Naive thymus-derived CD4-positive, alpha-beta T cell (primary cell): ENCODE measurements around the gene PRKAR1A. TPM values are rescaled to one million over a fixed set of nuclear protein-coding genes. Genes with fewer than 3 reads are reported as not detected.
A peak's percentile ranks its signal among the peaks of the same experiment; 100 is the strongest.

ENCODE experiments used
- ATAC-seq: fragments of 150-1000 bp; cut with Tn5 transposase; 2 replicates; pipeline ENCODE4 v1.10.0; 2021; ENCODE audit warnings: mild to moderate bottlenecking, moderate library complexity
- CTCF ChIA-PET: fragments of 350-600 bp; sonication (Branson Sonifier 250); formaldehyde crosslinking; loops from one replicate; lab custom pipeline; 2021; ENCODE audit warnings: antibody characterized with exemption; lab: Charles Lee
- POLR2A ChIA-PET: fragments of 350-600 bp; sonication (Branson Sonifier 250); formaldehyde crosslinking; loops from one replicate; lab custom pipeline; 2021; ENCODE audit warnings: antibody characterized with exemption, inconsistent platforms; lab: Charles Lee
- DNase-seq, 9 donors: peaks; one replicate each; pipeline versions ENCODE4 v3.0.0 to v3.0.0-alpha.2; 2020 to 2022; ENCODE audit warnings: mixed read lengths in 1 of 9
- H3K27ac ChIP-seq: one replicate; pipeline ENCODE4 v1.7.0; 2013; ENCODE audit warnings: mild to moderate bottlenecking, low read depth, low read length, moderate library complexity
- H3K27me3 ChIP-seq, 2 donors: one replicate each; pipeline ENCODE4 v1.7.0; 2013; ENCODE audit warnings: low read length in 2 of 2, mild to moderate bottlenecking in 2 of 2, moderate library complexity in 2 of 2; ENCODE audit not compliant: control insufficient read depth in 2 of 2, insufficient read depth in 2 of 2
- H3K36me3 ChIP-seq, 3 experiments: 1 replicate in 2 of 3; 2 replicates in 1 of 3; pipeline ENCODE4 v1.7.0; 2013; ENCODE audit warnings: low read length in 3 of 3, mild to moderate bottlenecking in 3 of 3, moderate library complexity in 1 of 3; ENCODE audit not compliant: insufficient read depth in 3 of 3, control insufficient read depth in 2 of 3
- H3K4me1 ChIP-seq, 2 donors: one replicate each; pipeline ENCODE4 v1.7.0; 2013; ENCODE audit warnings: low read length in 2 of 2, mild to moderate bottlenecking in 2 of 2, moderate library complexity in 1 of 2; ENCODE audit not compliant: control insufficient read depth in 2 of 2, insufficient read depth in 2 of 2
- H3K4me3 ChIP-seq: 2 replicates; pipeline ENCODE4 v1.7.0; 2013; ENCODE audit warnings: mild to moderate bottlenecking, low read length
- H3K9me3 ChIP-seq, 3 experiments: 1 replicate in 2 of 3; 2 replicates in 1 of 3; pipeline ENCODE4 v1.7.0; 2013; ENCODE audit warnings: low read length in 3 of 3; ENCODE audit not compliant: control insufficient read depth in 2 of 3
- H3K27ac Mint-ChIP-seq, 9 donors: one replicate each; pipeline ENCODE4 v1.8.0; 2020 to 2022; ENCODE audit warnings: mixed read lengths in 9 of 9, mild to moderate bottlenecking in 8 of 9, moderate library complexity in 5 of 9, inconsistent platforms in 2 of 9
- H3K27me3 Mint-ChIP-seq, 5 donors: one replicate each; pipeline ENCODE4 v1.8.0; 2021 to 2022; ENCODE audit warnings: mixed read lengths in 5 of 5, mild to moderate bottlenecking in 1 of 5
- H3K36me3 Mint-ChIP-seq, 5 donors: one replicate each; pipeline ENCODE4 v1.8.0; 2020 to 2022; ENCODE audit warnings: mixed read lengths in 5 of 5, mild to moderate bottlenecking in 3 of 5, inconsistent platforms in 1 of 5
- H3K4me1 Mint-ChIP-seq, 7 donors: one replicate each; pipeline ENCODE4 v1.8.0; 2020 to 2022; ENCODE audit warnings: mixed read lengths in 7 of 7, mild to moderate bottlenecking in 3 of 7, inconsistent platforms in 1 of 7
- H3K4me3 Mint-ChIP-seq, 10 donors: one replicate each; pipeline ENCODE4 v1.8.0; 2020 to 2022; ENCODE audit warnings: mild to moderate bottlenecking in 10 of 10, mixed read lengths in 10 of 10, moderate library complexity in 6 of 10, inconsistent platforms in 2 of 10
- H3K9me3 Mint-ChIP-seq, 11 donors: one replicate each; pipeline ENCODE4 v1.8.0; 2020 to 2022; ENCODE audit warnings: mixed read lengths in 11 of 11, mild to moderate bottlenecking in 4 of 11, inconsistent platforms in 1 of 11, moderate library complexity in 1 of 11
- intact Hi-C, 2 donors: fragments of 100-400 bp; cut with micrococcal nuclease; formaldehyde crosslinking; loops; one replicate each; pipeline ENCODE4 v1.15.1; 2023
- polyA plus RNA-seq, 2 donors: library from polyadenylated mRNA; unstranded; fragments of 300-500 nt; fragmentation: Illumina TruSeq; gene quantifications; one replicate each; pipeline ENCODE4 v1.2.3, GENCODE V29; 2021
- total RNA-seq, 6 experiments: library from RNA in 5 of 6; stranded (reverse) in 5 of 6; gene quantifications; 1 replicate in 5 of 6; 2 replicates in 1 of 6; pipeline ENCODE4 v1.2.3 and lab custom pipeline; 2021 to 2026

PRKAR1A gene
- total and polyA plus RNA-seq, 7 experiments from 2014 or later, result 115 to 224 (median 156) TPM

DNA sequence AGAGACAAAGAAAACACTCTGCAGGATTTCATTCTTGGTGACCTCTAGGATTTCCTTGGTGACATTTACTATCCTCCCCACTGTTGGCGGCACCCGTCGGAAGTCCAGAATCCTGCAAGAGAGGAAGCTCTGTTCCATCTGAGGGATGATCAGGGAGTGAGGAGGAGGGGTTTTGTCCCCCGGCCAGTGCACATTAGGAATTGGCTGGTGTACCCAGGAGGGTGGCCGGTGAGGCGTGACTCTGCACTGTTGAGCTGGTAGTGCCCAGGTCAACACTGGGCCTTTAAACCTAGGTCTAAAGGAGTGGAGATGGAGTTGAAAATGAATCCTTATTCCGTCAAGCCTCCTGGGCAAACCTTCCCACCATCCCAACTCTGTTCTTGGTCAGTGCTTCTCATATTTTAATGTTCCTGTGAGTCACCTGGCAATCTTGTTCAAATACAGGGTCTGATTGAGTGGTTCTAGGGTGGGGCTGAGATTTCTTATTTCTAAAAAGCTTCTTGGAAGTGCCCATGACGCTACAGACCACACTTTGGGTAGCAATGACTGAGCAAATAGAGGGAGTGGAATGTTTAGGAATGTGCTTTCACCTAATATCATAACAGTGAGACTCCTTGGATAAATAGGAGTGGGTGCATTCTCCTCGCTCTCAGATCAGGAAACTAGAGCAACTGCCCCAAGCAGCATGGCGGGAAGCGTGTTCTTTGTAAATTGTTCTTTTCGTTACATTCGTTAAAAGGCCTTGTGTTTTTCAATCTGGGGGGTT lies 30.7 kb downstream of the PRKAR1A start:
- H3K4me1 Mint-ChIP-seq, result peaks cover 0 to 7% (median 4%) of the 10 kb centered on the region in 7 donors
- Histone ChIP-seq H3K4me1 (no peaks in the 10 kb centered on the region), H3K9me3 (no peaks in the 10 kb centered on the region), H3K27ac (no peak overlapping the region), H3K27me3 (no peaks in the 10 kb centered on the region), H3K36me3 (peaks cover 0 to 6% (median 0%) of the 10 kb centered on the region in 3 experiments), H3K4me3 (no peak overlapping the region)
- DNase-seq (no peak), ATAC-seq (no peak)
- ChIA-PET CTCF (no interaction called here), POLR2A (no interaction called here)
- intact Hi-C loops, result no loop called here
- peaks cover 0 to 21% (median 13%) of the 10 kb centered on the region in 5 donors for H3K36me3 Mint-ChIP-seq
- H3K27ac Mint-ChIP-seq, result no peak overlapping the region
- H3K27me3 Mint-ChIP-seq, result no peaks in the 10 kb centered on the region
- no peak overlapping the region for H3K4me3 Mint-ChIP-seq
- H3K9me3 Mint-ChIP-seq, result peaks cover 0 to 8% (median 0%) of the 10 kb centered on the region in 11 donors

GRCh38 chr17:68544111-68544915 lies 32.1 kb downstream of the PRKAR1A start:
- ATAC-seq, result no peak
- H3K9me3 Mint-ChIP-seq, result peaks cover 0 to 8% (median 0%) of the 10 kb centered on the region in 11 donors
- no peaks in the 10 kb centered on the region for H3K4me1 ChIP-seq
- H3K36me3 Mint-ChIP-seq, result peaks cover 0 to 19% (median 13%) of the 10 kb centered on the region in 5 donors
- no peak overlapping the region for H3K27ac Mint-ChIP-seq
- peaks cover 0 to 6% (median 0%) of the 10 kb centered on the region in 3 experiments for H3K36me3 ChIP-seq
- no peak overlapping the region for H3K4me3 Mint-ChIP-seq
- intact Hi-C loops, result no loop called here
- peaks cover 0 to 5% (median 3%) of the 10 kb centered on the region in 7 donors for H3K4me1 Mint-ChIP-seq
- DNase-seq, result no peak
- POLR2A ChIA-PET, result no interaction called here
- no peak overlapping the region for H3K4me3 ChIP-seq
- H3K27me3 ChIP-seq, result no peaks in the 10 kb centered on the region
- no peaks in the 10 kb centered on the region for H3K9me3 ChIP-seq
- CTCF ChIA-PET, result no interaction called here
- H3K27me3 Mint-ChIP-seq, result no peaks in the 10 kb centered on the region
- no peak overlapping the region for H3K27ac ChIP-seq

- ATAC-seq, result no peak
- intact Hi-C loops, result no loop called here
- H3K27ac ChIP-seq, result no peak overlapping the region
- Mint-ChIP-seq H3K27ac (peak overlapping the region in 1 of 9 donors; percentile 40), H3K4me1 (no peaks in the 10 kb centered on the region), H3K36me3 (peaks cover 0 to 19% (median 12%) of the 10 kb centered on the region in 5 donors), H3K27me3 (peaks cover 0 to 1% (median 0%) of the 10 kb centered on the region in 5 donors), H3K9me3 (peaks cover 0 to 10% (median 0%) of the 10 kb centered on the region in 11 donors), H3K4me3 (no peak overlapping the region)
- H3K4me1 ChIP-seq, result no peaks in the 10 kb centered on the region
- POLR2A ChIA-PET, result no interaction called here
- CTCF ChIA-PET, result no interaction called here
- H3K27me3 ChIP-seq, result no peaks in the 10 kb centered on the region
- no peak for DNase-seq
- no peaks in the 10 kb centered on the region for H3K36me3 ChIP-seq
- H3K9me3 ChIP-seq, result no peaks in the 10 kb centered on the region
- no peak overlapping the region for H3K4me3 ChIP-seq
Measured at GRCh38 chr17:68556551-68556950, 44.3 kb downstream of the PRKAR1A start.

DNA sequence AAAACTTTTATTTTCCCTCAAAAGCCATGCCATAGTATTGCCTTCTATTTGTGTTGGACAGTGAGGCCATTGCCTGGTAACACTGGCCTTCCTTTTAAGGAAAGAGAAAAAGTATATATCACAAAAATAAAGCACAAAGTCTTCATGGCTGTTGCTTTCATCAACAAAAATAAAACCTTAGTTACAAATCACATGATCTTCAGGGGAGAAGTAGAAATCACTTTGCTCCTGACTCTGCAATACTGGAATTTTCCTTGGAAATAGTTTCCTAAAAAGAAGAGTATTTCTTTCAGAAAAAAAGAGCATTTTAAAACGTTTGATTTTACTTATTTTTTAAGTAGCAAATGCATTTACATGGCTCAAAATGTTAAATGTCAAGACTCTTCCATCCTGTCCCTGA lies 47.1 kb downstream of the PRKAR1A start:
- H3K4me3 Mint-ChIP-seq, result no peak overlapping the region
- H3K27me3 Mint-ChIP-seq, result peaks cover 0 to 4% (median 0%) of the 10 kb centered on the region in 5 donors
- DNase-seq (no peak), ATAC-seq (no peak)
- H3K9me3 ChIP-seq, result no peaks in the 10 kb centered on the region
- H3K4me3 ChIP-seq, result no peak overlapping the region
- H3K9me3 Mint-ChIP-seq, result peaks cover 0 to 10% (median 0%) of the 10 kb centered on the region in 11 donors
- no peaks in the 10 kb centered on the region for H3K36me3 ChIP-seq
- intact Hi-C loops, result no loop called here
- H3K27me3 ChIP-seq, result no peaks in the 10 kb centered on the region
- H3K27ac ChIP-seq, result no peak overlapping the region
- CTCF ChIA-PET, result no interaction called here
- no peak overlapping the region for H3K27ac Mint-ChIP-seq
- H3K4me1 ChIP-seq, result no peaks in the 10 kb centered on the region
- no peaks in the 10 kb centered on the region for H3K4me1 Mint-ChIP-seq
- peaks cover 0 to 23% (median 12%) of the 10 kb centered on the region in 5 donors for H3K36me3 Mint-ChIP-seq
- POLR2A ChIA-PET, result no interaction called here

DNA sequence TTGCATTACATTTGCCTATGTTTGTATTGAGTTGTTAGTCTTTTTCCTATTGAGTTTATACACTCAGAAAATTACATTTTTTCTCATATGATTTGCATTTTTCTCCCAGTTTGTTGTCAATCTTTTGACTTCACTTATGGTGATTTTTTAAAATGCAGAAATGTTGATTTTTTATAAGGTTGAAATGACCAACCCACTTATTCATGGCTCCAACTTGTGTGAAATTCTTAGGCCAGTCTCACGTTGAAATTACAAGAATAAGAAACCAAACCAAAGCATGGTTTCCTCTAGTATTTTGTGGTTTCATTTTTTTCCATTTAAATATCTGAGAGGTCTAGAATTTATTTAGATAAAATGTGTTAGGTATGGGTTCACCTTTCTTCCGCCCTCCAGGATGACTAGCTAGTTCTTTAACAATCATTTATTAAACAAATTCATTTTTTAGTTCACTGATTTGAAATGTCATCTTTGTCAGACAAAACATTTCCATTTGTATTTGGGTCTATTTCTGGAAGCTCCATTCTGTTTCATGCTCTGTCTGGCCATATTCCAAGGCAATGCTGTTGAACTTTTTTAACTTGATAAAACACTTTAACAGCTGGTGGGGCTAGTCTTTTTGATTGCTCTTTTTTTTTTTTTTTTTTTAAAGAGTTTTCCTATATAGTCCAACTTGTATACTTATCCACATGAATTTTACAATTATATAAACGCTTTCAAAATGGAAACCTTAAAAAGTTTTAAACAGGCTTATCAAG lies 48.9 kb downstream of the PRKAR1A start:
- H3K4me3 ChIP-seq, result no peak overlapping the region
- H3K27me3 ChIP-seq, result no peaks in the 10 kb centered on the region
- no peak overlapping the region for H3K4me3 Mint-ChIP-seq
- H3K27ac Mint-ChIP-seq, result no peak overlapping the region
- H3K4me1 Mint-ChIP-seq, result peaks cover 0 to 3% (median 0%) of the 10 kb centered on the region in 7 donors
- CTCF ChIA-PET, result no interaction called here
- H3K9me3 Mint-ChIP-seq, result peaks cover 0 to 5% (median 0%) of the 10 kb centered on the region in 11 donors
- intact Hi-C loops, result no loop called here
- H3K27ac ChIP-seq, result no peak overlapping the region
- H3K36me3 ChIP-seq, result no peaks in the 10 kb centered on the region
- ATAC-seq (no peak), DNase-seq (no peak)
- POLR2A ChIA-PET, result no interaction called here
- peaks cover 0 to 14% (median 8%) of the 10 kb centered on the region in 5 donors for H3K27me3 Mint-ChIP-seq
- H3K9me3 ChIP-seq, result no peaks in the 10 kb centered on the region
- H3K36me3 Mint-ChIP-seq, result peaks cover 0 to 14% (median 4%) of the 10 kb centered on the region in 5 donors
- no peaks in the 10 kb centered on the region for H3K4me1 ChIP-seq

DNA sequence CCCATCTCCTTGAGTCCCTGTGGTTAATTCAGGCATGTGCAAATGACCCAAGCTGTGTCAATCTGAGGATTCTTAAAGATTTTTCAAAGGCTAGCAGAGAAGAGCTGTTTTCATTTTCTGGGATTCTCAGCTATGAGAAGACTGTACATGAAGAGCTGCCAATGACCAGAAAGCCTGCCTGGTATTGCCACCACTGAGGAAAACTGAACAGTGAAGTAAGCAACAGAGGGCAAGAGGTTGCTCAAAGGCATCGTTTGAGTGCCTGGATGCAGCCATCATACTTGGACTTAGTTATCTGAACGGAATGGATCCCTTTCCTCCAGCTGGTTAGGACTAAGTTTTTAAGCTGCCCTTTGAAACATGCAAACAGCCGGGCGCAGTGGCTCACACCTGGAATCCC lies 50.5 kb downstream of the PRKAR1A start:
- Mint-ChIP-seq H3K4me3 (no peak overlapping the region), H3K36me3 (peaks cover 0 to 8% (median 0%) of the 10 kb centered on the region in 5 donors), H3K27me3 (peaks cover 0 to 18% (median 8%) of the 10 kb centered on the region in 5 donors), H3K4me1 (peaks cover 0 to 3% (median 0%) of the 10 kb centered on the region in 7 donors), H3K27ac (no peak overlapping the region), H3K9me3 (no peaks in the 10 kb centered on the region)
- ChIA-PET CTCF (no interaction called here), POLR2A (no interaction called here)
- intact Hi-C loops, result no loop called here
- ATAC-seq (no peak), DNase-seq (no peak)
- Histone ChIP-seq H3K4me1 (no peaks in the 10 kb centered on the region), H3K4me3 (no peak overlapping the region), H3K27me3 (no peaks in the 10 kb centered on the region), H3K27ac (no peak overlapping the region), H3K36me3 (no peaks in the 10 kb centered on the region), H3K9me3 (no peaks in the 10 kb centered on the region)
